HepG2 (cell line): ENCODE results near the gene CFAP221. TPM values are rescaled to one million over a fixed set of nuclear protein-coding genes. Genes with fewer than 3 reads are reported as not detected.

Experiments used
- ATAC-seq: fragments of 200-7000 bp; cut with Tn5 transposase; 3 replicates; pipeline ENCODE4 v1.9.1; 2020; ENCODE audit warnings: mild to moderate bottlenecking, moderate library complexity
- BruUV-seq: library from RNA; stranded (reverse); fragments of 400-500 nt; replicated peaks from 2 replicates; lab custom pipeline; 2021; lab: Mats Ljungman, UMichigan
- CTCF ChIA-PET: fragments of 300-600 bp; formaldehyde crosslinking; extraction: SDS; loops from one replicate; lab custom pipeline; 2021; ENCODE audit warnings: low total read pairs, inconsistent platforms, low intra/inter-chr PET ratio; lab: Yijun Ruan, JAX
- POLR2A ChIA-PET: fragments of 350-600 bp; sonication (Branson Sonifier 250); formaldehyde crosslinking; loops from one replicate; lab custom pipeline; 2020; ENCODE audit warnings: antibody characterized with exemption, inconsistent platforms; lab: Yijun Ruan, JAX
- DNase-seq: peaks from one replicate; pipeline ENCODE4 v3.0.0-alpha.2; 2015; ENCODE audit warnings: low spot score
- FAIRE-seq: peaks from 3 replicates; lab custom pipeline; 2011; peaks lifted over from hg19 to GRCh38; lab: Jason Lieb, UNC
- H2AFZ ChIP-seq: one replicate; pipeline ENCODE4 v1.6.1; 2011; ENCODE audit warnings: low read length, inconsistent platforms
- H3K27ac ChIP-seq: fragments of 300-600 bp; 3 replicates; pipeline ENCODE4 v1.8.0; 2011; ENCODE audit warnings: mixed run types, mild to moderate bottlenecking, mixed read lengths, low read length, inconsistent platforms; ENCODE audit not compliant: insufficient read depth; ENCODE audit errors: extremely low read length
- H3K27me3 ChIP-seq, 2 experiments: fragments of 200-600 bp in 1 of 2; 2 replicates in 1 of 2; 3 replicates in 1 of 2; pipeline versions ENCODE4 v1.6.0 to v1.8.0; 2011; ENCODE audit warnings: low read length in 2 of 2, mild to moderate bottlenecking in 2 of 2, moderate library complexity in 2 of 2, inconsistent platforms in 1 of 2; ENCODE audit not compliant: insufficient read depth in 2 of 2, control insufficient read depth in 1 of 2
- H3K36me3 ChIP-seq, 2 experiments: fragments of 200-600 bp in 1 of 2; replicated peaks in 1 of 2; 2 replicates in 1 of 2; 3 replicates in 1 of 2; pipeline versions ENCODE4 v1.5.1 to v1.8.0; 2011; ENCODE audit warnings: low read length in 2 of 2, inconsistent platforms in 1 of 2; ENCODE audit not compliant: insufficient read depth in 2 of 2, control insufficient read depth in 1 of 2
- H3K4me1 ChIP-seq: 2 replicates; pipeline ENCODE4 v1.5.1; 2012; ENCODE audit warnings: low read length, inconsistent platforms; ENCODE audit not compliant: insufficient read depth
- H3K4me2 ChIP-seq: 2 replicates; pipeline ENCODE4 v1.6.0; 2011; ENCODE audit warnings: low read depth, low read length, inconsistent platforms
- H3K4me3 ChIP-seq, 3 experiments: fragments of 200-600 bp in 1 of 3; sonication (generic), shearing (Covaris generic) in 1 of 3; replicated peaks in 1 of 3; 2 replicates each; pipeline ENCODE4 v1.5.1; 2011 to 2016; ENCODE audit warnings: low read length in 3 of 3, inconsistent platforms in 2 of 3, low read depth in 2 of 3, mild to moderate bottlenecking in 2 of 3, control low read depth in 1 of 3, mixed read lengths in 1 of 3; ENCODE audit not compliant: insufficient read depth in 1 of 3
- H3K79me2 ChIP-seq: one replicate; pipeline ENCODE4 v1.6.1; 2011; ENCODE audit warnings: low read length, inconsistent platforms; ENCODE audit not compliant: insufficient read depth
- H3K9ac ChIP-seq: 2 replicates; pipeline ENCODE4 v1.6.0; 2011; ENCODE audit warnings: mild to moderate bottlenecking, low read depth, low read length, inconsistent platforms; ENCODE audit not compliant: insufficient read depth
- H3K9me3 ChIP-seq: 2 replicates; pipeline ENCODE4 v1.5.1; 2012; ENCODE audit warnings: mild to moderate bottlenecking, low read length
- H4K20me1 ChIP-seq: 2 replicates; pipeline ENCODE4 v1.6.0; 2011; ENCODE audit warnings: inconsistent platforms, mild to moderate bottlenecking, low read length, moderate library complexity; ENCODE audit not compliant: insufficient read depth
- ARHGAP35 ChIP-seq: sonication (generic); formaldehyde crosslinking; IDR thresholded peaks from 2 replicates; pipeline ENCODE4 v1.9.0; 2022; ENCODE audit warnings: mild to moderate bottlenecking, inconsistent platforms, moderate library complexity, missing genetic modification reagents, borderline replicate concordance
- CC2D1A ChIP-seq: sonication (generic); formaldehyde crosslinking; IDR thresholded peaks from 2 replicates; pipeline ENCODE4 v1.8.1; 2023; ENCODE audit warnings: mild to moderate bottlenecking, missing genetic modification reagents
- GMEB1 ChIP-seq: sonication (generic); formaldehyde crosslinking; IDR thresholded peaks from 2 replicates; pipeline ENCODE4 v1.5.1; 2020; ENCODE audit warnings: missing genetic modification reagents, mild to moderate bottlenecking, borderline replicate concordance
- MAFF ChIP-seq: IDR thresholded peaks from 2 replicates; pipeline ENCODE4 v1.6.1; 2011; ENCODE audit warnings: low read depth, low read length, improper control_type of control experiment
- MAX ChIP-seq: IDR thresholded peaks from 2 replicates; pipeline ENCODE4 v1.6.1; 2012; ENCODE audit warnings: inconsistent platforms
- PRMT3 ChIP-seq: sonication (generic); formaldehyde crosslinking; IDR thresholded peaks from 2 replicates; pipeline ENCODE4 v1.8.1; 2022; ENCODE audit warnings: low read depth, mild to moderate bottlenecking, moderate library complexity, missing genetic modification reagents, borderline replicate concordance
- ZFYVE20 ChIP-seq: sonication (generic); formaldehyde crosslinking; IDR thresholded peaks from 2 replicates; pipeline ENCODE4 v1.8.0; 2023; ENCODE audit warnings: low read depth, mild to moderate bottlenecking, moderate library complexity, missing genetic modification reagents, borderline replicate concordance
- ZKSCAN1 ChIP-seq: fragments of 150-350 bp; IDR thresholded peaks from 2 replicates; pipeline ENCODE4 v1.6.1; 2014; ENCODE audit warnings: low read length
- ZMYM4 ChIP-seq: sonication (generic); formaldehyde crosslinking; IDR thresholded peaks from 2 replicates; pipeline ENCODE4 v1.8.1; 2023; ENCODE audit warnings: mild to moderate bottlenecking, missing genetic modification reagents
- ZNF362 ChIP-seq: sonication (generic); formaldehyde crosslinking; IDR thresholded peaks from 2 replicates; pipeline ENCODE4 v1.4.0; 2020; ENCODE audit warnings: missing genetic modification reagents, mild to moderate bottlenecking, borderline replicate concordance
- ZNF562 ChIP-seq: sonication (generic); formaldehyde crosslinking; IDR thresholded peaks from 2 replicates; pipeline ENCODE4 v1.8.0; 2022; ENCODE audit warnings: missing genetic modification reagents, borderline replicate concordance
- ZNF891 ChIP-seq: sonication (generic); formaldehyde crosslinking; IDR thresholded peaks from 2 replicates; pipeline ENCODE4 v1.5.0; 2020; ENCODE audit warnings: mild to moderate bottlenecking, missing genetic modification reagents
- WGBS: methylation state at CpG from one replicate; pipeline ENCODE4 v1.1.6; 2017; ENCODE audit warnings: low lambda C conversion rate; 5-methylcytosine and 5-hydroxymethylcytosine counted together
- in situ Hi-C: cut with HindIII; loops from 2 replicates; pipeline ENCODE4 v1.10.0; 2017; ENCODE audit warnings: low pct_unique_long_range_greater_than_20kb; ENCODE audit not compliant: extremely low pct_ligation_motif_present
- intact Hi-C: fragments of 100-400 bp; cut with micrococcal nuclease; formaldehyde crosslinking; loops from one replicate; pipeline ENCODE4 v1.10.0; 2022; ENCODE audit not compliant: unreplicated experiment
- polyA plus RNA-seq, 8 experiments: library from polyadenylated mRNA; depleted of rRNA in 3 of 8; stranded (reverse) in 7 of 8; unstranded in 1 of 8; fragments of >200 nt; fragmentation: Illumina TruSeq in 4 of 8; extraction: Trizol in 4 of 8; gene quantifications; 2 replicates each; pipeline versions ENCODE4 v1.2.1 to v1.2.3, GENCODE V29; 2011 to 2016; ENCODE audit warnings: low read depth in 4 of 8, missing spikeins in 1 of 8, mixed read lengths in 1 of 8; ENCODE audit not compliant: insufficient read depth in 1 of 8
- total RNA-seq, 5 experiments: library from RNA; depleted of rRNA; stranded (reverse); fragments of >200 nt; fragmentation: Illumina TruSeq; extraction: Trizol; gene quantifications; 2 replicates each; pipeline ENCODE4 v1.2.3, GENCODE V29; 2016; ENCODE audit warnings: low read depth in 1 of 5
- TF ChIP-seq, protein P1 (sequence below): sonication (generic); formaldehyde crosslinking; IDR thresholded peaks from 2 replicates; pipeline ENCODE4 v1.4.0; 2020; ENCODE audit warnings: mild to moderate bottlenecking, missing genetic modification reagents

CFAP221 gene
- total and polyA plus RNA-seq, 2 of the 13 experiments (the other 11 are each of a cell fraction or from before 2014, with no cell fraction given), result not detected

DNA sequence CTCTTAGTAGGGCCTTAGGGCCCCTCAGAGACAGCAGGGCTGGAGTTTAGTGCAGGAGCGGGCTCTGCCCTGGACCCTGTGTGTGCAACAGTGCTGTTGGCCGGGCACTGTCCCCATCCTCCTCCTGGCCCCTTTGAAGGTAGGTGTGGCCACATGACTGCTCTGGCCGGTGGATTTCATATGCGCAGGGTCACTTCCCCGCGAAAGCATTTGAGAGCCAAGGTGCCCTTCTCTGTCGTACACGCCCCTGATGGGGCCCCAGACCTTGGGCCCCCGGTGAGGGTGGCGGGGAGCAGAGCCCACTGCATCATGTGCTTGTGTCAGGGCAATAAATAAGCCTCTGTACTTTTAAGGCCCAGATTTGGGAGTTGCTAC lies 150.2 kb downstream of the CFAP221 start:
- CTCF ChIA-PET, result no interaction called here
- H3K36me3 ChIP-seq, result peaks cover 0 to under 1% of the 10 kb centered on the region in 2 experiments; a peak in 1 of 5 replicates
- H3K4me3 ChIP-seq, result peak overlapping the region in 2 of 3 experiments; percentile 29 to 54; a peak in 4 of 6 replicates
- H2AFZ ChIP-seq, result no peak overlapping the region
- intact Hi-C loops, result no loop called here
- H4K20me1 ChIP-seq, result no peaks in the 10 kb centered on the region
- H3K27me3 ChIP-seq, result no peaks in the 10 kb centered on the region
- POLR2A ChIA-PET, result interaction anchor here (1.2 to 3.6 kb wide), 4 partner anchors 8 to 16 kb away, joined by 4 to 35 read pairs (median 6); partner anchors contain the start of gene TMEM177
- peak overlapping the region; percentile 88 for H3K4me2 ChIP-seq
- WGBS, result 8% methylated on average over 6 of the region's 10 CpGs
- no peak for DNase-seq
- no peak for FAIRE-seq
- H3K9me3 ChIP-seq, result no peaks in the 10 kb centered on the region
- ATAC-seq, result peak; percentile 62
- H3K9ac ChIP-seq, result no peak overlapping the region
- in situ Hi-C loops, result no loop called here
- H3K4me1 ChIP-seq, result peaks cover 85% of the 10 kb centered on the region
- no TSS peak for BruUV-seq
- no peaks in the 10 kb centered on the region for H3K79me2 ChIP-seq
- H3K27ac ChIP-seq, result peak overlapping the region; percentile 1
- TF ChIP-seq ZNF562 (CRISPR knock-in tag) (no peak), ZMYM4 (CRISPR knock-in tag) (0 out of 2 replicates have a peak, but pooled peaks have one; percentile 16), ZFYVE20 (CRISPR knock-in tag) (no peak), ZNF891 (CRISPR knock-in tag) (0 out of 2 replicates have a peak, but pooled peaks have one; percentile 7), ARHGAP35 (no peak), GMEB1 (no peak), MAX (peak; percentile 33; the same call in 1 of the 2 replicates), ZKSCAN1 (peak; percentile 33; the same call in 1 of the 2 replicates), PRMT3 (CRISPR knock-in tag) (no peak), CC2D1A (CRISPR knock-in tag) (no peak), ZNF362 (CRISPR knock-in tag) (no peak), MAFF (no peak)
- TF ChIP-seq, protein P1, sequence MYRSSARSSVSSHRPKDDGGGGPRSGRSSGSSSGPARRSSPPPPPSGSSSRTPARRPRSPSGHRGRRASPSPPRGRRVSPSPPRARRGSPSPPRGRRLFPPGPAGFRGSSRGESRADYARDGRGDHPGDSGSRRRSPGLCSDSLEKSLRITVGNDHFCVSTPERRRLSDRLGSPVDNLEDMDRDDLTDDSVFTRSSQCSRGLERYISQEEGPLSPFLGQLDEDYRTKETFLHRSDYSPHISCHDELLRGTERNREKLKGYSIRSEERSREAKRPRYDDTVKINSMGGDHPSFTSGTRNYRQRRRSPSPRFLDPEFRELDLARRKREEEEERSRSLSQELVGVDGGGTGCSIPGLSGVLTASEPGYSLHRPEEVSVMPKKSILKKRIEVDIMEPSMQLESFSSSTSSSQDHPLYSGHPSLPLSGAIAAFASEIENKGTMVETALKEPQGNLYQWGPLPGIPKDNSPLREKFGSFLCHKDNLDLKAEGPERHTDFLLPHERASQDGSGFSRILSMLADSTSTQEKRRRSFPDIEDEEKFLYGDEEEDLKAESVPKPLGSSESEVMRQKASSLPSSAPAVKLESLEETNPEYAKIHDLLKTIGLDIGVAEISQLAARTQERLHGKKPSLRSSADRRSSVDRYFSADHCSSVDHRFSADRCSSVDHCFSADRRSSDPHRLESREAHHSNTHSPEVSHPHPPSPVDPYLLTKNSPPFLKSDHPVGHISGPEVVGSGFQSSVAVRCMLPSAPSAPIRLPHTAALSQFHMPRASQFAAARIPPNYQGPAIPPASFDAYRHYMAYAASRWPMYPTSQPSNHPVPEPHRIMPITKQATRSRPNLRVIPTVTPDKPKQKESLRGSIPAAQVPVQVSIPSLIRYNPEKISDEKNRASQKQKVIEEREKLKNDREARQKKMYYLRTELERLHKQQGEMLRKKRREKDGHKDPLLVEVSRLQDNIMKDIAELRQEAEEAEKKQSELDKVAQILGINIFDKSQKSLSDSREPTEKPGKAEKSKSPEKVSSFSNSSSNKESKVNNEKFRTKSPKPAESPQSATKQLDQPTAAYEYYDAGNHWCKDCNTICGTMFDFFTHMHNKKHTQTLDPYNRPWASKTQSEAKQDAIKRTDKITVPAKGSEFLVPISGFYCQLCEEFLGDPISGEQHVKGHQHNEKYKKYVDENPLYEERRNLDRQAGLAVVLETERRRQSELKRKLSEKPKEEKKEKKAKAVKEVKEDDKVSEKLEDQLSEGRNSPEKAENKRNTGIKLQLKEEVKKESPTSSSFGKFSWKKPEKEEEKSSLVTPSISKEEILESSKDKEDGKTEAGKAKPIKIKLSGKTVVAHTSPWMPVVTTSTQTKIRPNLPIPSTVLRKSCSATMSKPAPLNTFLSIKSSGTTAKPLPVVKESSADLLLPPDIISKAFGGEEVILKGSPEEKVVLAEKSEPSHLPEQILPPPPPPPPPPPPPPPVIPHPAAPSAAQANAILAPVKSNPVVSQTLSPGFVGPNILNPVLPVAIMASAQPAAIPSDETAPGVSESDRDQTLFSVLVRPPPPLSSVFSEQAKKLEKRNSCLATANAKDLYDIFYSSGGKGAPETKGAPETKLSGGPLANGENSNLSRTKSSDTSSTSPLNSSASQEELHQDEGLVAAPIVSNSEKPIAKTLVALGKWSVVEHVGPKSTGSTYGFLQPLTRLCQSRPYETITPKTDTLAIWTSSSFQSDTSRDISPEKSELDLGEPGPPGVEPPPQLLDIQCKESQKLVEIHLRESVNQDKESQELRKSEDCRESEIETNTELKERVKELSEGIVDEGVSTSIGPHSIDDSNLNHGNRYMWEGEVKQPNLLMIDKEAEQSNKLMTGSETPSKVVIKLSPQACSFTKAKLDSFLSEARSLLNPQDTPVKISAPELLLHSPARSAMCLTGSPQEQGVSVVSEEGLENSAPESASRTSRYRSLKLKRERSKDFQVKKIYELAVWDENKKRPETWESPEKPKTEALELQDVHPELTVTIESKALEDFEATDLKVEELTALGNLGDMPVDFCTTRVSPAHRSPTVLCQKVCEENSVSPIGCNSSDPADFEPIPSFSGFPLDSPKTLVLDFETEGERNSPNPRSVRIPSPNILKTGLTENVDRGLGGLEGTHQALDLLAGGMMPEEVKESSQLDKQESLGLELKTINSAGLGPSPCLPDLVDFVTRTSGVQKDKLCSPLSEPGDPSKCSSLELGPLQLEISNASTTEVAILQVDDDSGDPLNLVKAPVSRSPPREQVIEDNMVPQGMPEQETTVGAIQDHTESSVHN (CRISPR knock-in tag), result no peak
